Activated naive CD4-positive, alpha-beta T cell treated with anti-CD3 and anti-CD28 coated beads, Interleukin-2, amount 50 U/mL, for 16 hours (primary cell): ENCODE results near the gene ANKRD16.
"Not testable (repeated sequence)": the region's sequence is repeated elsewhere in the genome, so short reads cannot be mapped to it uniquely, and the experiment has no call there.

Source experiments
- DNase-seq: peaks from one replicate; pipeline ENCODE4 v3.0.0-alpha.2; 2020

The ANKRD16 gene

DNA sequence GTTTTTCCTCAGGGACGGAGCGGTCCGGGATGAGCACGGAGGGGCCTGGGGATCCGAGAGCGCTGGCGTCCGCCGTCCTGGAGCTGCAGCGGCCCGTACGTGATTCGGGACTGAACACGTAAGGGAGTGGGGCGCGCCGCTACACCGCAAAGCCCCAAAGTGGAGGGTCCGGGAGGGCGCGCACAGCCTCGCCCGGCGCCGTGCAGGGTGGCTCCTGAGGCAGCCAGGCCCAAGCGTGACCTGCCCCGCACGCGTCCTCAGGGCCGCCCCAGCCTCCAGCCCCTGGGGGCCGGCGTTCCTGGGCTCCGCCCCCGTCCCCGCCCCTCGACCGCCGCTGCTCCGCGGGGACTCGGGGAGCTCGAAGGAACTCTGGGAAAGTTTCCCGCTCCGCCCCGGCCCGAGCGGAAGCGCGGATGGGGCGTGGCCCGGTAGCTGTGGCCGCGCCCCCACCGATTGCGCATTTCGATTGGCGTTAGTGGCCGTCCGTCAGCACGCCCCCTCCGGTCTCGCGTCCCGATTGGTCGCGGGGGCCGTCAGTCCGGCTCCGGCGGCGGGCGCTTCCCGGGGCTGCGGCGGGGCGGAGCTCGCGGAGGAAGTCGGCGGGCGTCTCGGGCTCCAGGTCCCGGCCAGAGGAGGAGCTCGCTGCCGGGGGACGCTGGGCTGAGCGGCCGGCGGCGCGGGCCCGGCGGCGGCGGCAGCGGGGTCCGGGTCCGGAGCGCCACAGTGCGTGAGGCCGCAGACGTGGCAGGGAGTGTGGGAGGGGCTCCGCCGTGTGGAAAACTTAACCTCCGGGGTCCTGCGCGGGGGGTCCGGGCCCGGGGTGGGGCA, at the start of gene ANKRD16, which contains the start of gene FBH1:
ANKRD16 (minus strand) TSS at position 270 of the 828 bp plus-strand sequence. CDS start 539 bp downstream, outside the sequence.
FBH1 (plus strand) TSS at position 620 of the 828 bp plus-strand sequence; CDS start at position 723, 103 bp downstream.
- peak; percentile 98 for DNase-seq

DNA sequence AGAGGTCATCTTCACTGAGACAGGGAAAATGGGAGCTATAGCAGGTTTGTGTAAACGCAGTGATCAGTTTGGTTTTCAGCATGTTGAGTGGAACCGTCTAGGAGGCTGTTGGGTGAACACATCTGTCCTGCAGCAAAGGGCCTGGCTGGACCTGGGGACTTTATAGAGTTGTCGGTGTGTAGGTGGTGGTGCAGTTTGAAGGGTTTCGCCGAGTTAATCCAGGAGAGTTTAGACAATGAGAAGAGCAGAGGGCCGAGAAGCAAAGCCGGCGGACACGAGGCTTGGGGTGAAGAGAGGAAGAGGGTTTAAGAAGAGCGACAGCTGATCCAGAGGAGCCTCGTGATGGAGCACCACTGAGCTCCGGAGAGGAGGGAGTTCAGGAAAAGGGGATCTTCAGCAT, 48.6 kb upstream of the ANKRD16 start:
- no peak for DNase-seq

DNA sequence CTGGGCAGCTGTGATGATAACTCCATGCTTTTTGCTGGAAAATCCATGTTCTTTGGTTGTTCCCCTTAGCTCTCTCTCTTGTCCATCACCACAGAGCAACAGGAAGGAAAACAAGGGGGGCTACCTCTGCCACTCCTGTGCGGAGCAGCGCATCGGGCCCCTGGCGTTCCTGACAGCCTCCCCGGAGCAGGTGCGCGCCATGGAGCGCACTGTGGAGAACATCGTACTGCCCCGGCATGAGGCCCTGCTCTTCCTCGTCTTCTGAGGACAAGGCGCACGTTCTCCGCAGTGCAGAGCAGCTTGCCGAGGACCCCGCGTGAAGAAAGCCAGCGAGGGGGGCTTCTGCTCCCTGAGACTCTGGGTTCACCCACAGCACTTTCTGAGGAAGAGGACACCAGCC, 47.3 kb upstream of the ANKRD16 start:
- DNase-seq = no peak

DNA sequence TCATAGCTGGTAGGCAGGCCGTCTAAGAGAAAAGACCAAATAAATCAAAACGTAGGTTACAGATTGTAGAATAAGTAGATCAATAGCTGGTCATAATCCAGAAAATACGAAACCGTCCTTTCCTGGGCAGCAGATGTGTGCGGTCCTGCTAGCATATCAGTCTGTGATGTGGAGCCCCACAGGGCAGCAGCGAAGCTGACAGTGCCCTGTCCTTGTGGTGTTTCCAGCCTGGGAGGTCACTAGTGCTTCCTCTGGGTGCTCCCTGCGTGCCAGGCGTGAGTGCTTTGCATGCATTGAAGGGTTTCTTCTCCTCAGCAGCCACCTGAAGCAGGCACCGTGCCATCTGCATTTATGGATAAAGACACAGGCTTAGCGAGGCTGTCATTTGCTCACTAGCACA, 45.9 kb upstream of the ANKRD16 start:
- no peak for DNase-seq

DNA sequence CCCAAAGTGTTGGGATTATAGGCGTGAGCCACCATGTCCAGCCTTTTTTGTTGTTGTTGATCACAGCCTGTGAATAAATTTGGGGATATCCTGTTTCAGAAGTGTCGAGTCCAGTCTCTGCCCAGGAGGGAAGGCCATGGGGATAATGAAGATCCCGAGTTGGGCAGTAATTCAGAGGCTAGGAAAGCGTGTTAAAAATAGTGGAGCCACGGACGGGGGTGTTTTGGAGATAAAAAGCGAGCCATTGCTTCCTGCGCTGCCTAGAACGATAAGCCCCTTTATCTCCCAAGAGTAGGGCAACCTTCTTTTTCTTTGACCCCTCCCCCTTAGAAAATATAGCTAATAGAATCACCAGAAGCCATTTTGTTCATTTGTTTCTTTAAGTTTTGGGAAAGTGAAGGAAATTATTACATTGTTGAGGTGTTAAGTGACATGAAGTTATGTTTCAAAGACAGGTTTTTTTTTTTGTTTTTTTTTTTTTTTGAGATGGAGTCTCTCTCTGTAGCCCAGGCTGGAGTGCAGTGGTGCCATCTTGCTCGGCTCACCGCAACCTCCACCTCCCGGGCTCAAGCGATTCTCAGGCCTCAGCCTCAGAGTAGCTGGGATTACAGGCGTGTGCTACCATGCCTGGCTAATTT, 44.3 kb upstream of the ANKRD16 start:
- DNase-seq = no peak

DNA sequence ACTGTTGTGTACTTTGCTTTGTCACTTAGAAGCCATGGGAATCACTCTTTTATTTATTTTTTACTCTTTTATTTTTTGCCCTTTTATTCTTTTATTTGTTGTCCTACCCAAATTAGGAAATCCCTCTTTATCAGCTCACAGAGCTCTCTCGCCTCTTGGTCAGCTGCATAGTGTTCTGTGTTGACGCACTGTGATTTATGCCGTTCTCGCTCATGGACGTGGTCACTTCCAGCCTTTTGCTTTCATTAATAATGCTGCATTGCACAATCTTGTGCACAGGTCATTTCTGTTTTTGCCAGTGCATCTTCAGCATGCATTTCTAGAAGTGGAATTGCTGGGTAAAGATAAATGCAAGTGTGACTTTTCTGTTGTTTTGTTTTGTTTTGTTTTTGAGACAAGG, 42.7 kb upstream of the ANKRD16 start:
- DNase-seq = no peak

DNA sequence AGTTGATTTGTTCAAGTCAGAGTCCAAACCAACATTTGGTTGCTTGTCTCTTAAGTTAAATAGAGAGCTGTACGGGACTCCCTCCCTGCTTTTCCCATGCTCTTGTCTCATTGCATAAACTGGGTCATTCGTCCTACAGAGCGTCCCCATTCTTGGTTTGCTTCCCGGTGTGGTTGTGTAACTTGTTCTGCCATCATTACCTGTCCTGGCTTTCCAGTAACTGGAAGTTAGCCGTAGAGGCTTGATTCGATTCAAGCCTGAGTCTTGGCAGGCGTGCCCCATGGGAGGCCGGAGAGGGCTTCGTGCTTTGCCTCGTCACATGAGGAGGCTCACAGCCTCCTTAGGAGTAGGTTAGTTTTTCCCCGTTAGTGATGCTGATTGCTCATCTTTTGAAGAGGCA, 40.6 kb upstream of the ANKRD16 start:
- DNase-seq = no peak

DNA sequence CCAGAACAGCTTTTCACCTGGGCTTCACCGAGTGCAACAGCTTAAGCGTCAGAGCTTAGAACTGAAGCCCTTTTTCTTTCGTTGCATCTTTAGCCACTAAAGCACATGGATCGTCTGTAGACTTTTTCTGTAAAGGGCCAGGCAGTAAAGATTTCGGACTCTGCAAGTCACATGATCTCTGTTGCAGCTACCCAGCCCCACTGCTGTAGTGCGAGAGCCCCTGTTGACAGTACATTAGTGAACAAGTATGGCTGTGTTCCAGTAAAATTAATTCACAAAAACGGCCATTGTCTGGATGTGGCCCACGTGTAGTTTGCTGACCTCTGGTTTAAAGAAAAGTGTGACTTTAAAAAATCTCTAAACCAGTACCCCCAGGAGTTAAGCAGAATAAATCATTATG, 39.7 kb upstream of the ANKRD16 start:
- DNase-seq = no peak

DNA sequence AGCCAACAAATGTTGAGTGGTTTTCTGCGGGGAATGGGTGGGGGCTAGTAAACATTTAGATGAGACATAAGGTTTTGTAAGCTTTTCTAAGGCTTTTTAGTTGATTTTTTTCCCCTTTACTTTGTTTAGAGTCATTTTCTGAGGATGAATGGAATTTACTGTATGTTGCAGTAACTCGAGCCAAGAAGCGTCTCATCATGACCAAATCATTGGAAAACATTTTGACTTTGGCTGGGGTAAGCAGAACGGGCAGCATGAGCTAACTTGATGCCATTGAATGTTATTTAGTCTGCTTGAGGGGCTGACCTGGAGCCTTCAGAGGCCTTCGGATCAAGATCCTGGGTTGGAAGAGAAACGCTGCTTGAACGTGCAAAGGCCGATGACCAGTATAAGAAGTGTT, 37.6 kb upstream of the ANKRD16 start:
- DNase-seq = no peak

DNA sequence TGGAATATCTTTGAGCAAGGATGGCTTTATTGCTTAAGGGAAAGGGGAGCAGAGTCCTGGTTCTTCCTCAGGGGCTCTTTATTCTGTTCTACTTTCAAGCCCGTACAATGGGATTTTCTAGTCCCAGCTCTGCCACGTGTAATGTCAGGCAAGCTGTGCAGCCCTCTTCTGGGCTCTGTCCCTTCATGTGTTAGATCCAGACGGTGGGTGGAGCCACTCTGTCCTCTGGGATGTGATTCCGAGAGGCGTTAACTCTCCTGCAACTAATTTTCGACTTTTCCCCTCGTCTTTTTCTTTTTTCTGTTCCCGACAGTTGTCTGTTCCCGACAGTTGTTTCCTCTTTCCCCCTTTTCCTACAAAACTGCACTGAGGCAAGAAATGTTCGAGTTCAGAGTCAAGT, 35.2 kb upstream of the ANKRD16 start:
- no peak for DNase-seq

DNA sequence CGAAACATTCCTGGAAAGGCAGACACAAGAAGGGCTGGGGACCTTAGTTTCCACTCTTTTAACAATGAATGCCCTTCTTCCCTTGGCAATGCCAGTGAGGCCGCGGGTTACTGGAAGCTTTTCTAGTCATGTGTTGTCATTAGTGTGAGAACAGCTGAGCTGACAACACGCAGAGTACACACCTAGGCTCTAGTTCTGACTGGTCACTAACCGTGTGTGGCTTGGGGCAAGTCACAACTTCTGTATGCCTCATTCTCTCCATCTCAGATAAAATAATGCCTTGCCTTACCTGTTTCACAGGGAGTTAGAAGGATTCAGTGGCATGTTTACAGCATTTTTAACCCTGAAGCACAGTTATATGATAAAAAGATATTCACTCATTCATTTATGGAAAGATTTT, 32.1 kb upstream of the ANKRD16 start:
- no peak for DNase-seq

DNA sequence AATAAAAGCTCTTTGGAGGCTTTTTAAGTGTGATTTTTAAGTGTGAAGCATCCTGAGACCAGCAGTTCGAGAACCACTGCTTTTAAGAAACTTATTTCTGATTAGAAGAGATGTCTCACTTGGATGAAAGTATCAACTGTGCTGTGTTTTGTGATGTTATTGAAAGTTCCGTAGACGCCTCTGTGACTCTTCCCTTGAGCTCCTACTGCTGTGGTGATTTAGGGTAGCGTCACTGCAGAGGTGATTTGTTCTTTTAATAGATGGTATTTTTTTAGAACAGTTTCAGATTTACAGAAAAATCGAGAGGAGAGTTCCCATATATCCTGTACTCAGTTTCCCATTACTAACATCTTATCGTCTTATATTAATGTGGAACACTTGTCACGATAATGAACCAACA, 29.9 kb upstream of the ANKRD16 start:
- DNase-seq = no peak

DNA sequence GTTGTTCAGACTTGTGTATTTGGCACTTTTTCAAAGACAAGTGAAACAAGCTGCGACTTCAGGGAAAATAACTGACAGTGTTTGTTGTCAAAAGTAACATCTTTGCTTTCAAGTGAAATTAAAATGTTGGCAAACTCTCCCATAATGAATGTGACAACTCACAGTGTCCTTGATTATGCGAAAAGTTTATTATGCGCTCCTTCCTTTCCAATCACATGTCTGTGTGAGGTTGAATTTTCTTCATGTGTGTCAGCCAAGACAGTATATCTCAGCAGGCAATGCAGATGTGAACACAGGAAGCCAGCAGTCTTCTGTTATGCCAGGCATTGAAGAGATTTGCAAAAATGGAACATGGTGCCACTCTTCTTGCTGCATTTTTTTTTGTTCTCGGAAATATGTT, 29.1 kb upstream of the ANKRD16 start:
- no peak for DNase-seq

DNA sequence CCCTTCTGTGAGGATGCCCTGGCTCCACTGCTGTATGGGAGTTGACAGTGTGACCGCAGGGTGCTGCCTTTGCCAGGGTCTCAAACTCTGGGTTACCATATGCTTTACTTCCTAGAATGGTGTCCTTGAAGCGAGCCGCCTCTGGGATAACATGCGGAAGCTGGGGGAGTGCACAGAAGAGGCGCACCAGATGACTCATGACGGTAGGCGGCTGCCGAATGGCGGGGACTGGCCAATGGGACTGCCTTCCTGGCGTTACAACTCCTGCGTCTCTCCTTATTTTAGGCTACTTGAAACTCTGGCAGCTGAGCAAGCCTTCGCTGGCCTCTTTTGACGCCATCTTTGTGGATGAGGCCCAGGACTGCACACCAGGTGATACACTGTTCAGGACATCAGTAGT, 27.6 kb upstream of the ANKRD16 start:
- DNase-seq = no peak

DNA sequence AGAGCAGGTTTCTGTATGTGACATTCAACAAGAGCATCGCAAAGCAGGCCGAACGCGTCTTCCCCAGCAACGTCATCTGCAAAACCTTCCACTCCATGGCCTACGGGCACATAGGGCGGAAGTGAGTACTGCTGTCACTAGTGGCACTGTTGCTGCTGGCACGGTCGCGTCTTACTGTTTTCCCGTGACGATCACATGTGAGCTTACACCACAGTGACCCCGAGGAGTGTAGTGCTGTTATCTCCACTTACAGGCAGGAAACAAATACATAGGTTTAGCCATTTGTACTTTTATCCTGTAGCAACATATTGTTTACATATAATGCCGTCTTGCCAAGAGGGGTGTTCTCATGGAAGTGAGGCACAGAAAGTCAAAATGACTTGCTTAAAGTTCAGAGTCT, 25.8 kb upstream of the ANKRD16 start:
- DNase-seq = no peak

DNA sequence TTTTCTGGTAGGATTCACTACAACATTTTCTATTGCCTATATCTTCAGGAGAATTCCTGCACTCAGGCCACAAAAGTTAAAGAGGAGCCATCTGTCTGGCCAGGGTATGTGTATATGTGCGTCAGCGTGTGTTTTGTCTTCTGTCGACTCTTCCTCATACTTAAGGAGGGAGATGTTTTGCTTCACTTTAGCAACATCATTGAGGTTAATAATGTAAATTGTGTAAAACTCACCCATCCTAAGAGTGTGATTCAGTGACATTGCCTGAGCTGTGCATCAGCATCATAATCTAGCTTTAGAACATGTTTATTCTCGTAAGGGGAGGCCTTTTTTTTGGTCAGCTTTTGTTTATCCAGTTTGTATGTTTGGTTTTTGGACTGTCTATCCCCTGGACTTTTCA, 24.0 kb upstream of the ANKRD16 start:
- DNase-seq = no peak

DNA sequence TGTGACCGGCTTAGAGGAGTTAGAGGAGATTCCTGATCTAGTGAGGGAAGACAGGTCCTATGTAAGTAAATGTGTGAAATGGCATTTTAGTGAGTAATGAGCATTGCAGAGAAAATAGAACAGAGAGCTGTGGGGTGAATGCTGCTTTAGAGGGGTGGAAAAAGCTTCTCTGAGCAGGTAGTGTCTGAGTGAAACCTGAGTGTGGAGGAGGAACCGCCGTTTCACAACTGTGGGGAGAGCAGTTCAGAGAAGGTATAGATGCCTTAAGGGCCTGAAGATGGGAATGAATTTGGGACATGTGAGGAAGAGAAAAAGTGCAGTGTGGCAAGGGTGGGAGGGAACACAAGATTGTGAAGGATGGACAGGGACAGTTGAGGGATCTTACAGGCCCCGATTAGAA, 22.0 kb upstream of the ANKRD16 start:
- no peak for DNase-seq

DNA sequence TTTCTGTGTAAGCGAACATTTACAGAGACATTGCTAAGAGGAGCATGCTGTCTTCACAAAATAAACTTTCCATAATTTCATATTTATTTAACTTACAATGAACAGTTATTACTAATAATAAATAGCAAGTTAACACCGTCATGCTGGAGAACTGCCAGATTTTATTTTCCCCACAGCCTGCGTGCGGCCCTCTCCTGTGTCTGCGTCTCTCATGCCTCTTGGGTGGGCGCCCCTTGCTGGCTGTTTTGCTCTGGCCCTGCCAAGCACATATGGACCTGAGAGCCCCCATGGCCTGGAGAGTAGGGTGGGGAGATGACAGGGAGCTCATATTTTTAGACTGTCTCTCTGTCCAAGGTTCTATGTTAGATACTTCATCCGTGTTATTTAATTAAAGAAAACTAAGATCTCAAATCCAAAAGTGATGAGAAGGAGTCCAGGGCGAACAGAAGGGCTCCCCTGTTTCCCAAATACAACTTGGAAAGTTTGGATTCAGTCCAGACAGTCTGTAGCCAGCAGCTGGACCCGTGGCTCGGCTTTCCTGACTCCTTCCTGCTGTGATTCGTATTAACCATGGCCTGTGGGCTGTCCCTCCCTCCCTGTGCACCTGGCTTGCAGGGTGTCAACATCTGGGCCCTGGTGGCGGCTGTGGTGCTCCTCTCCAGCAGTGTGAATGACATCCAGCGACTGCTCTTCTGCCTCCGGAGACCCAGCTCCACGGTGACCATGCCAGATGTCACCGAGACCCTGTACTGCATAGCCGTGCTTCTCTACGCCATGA, 20.8 kb upstream of the ANKRD16 start:
- no peak for DNase-seq

DNA sequence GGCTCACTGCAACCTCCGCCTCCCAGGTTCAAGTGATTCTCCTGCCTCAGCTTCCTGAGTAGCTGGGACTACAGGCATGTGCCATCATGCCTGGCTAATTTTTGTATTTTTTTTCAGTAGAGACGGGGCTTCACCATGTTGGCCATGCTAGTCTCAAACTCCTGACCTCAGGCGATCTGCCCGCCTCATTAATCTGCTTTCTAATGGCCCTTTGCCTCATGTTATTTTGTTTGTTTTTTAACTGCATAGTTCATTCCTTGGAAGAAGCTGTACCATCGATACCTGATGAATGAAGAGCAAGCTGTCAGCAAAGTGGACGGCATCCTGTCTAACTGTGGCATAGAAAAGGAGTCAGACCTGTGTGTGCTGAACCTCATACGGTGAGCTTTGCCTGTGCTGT, 19.0 kb upstream of the ANKRD16 start:
- DNase-seq = not testable (repeated sequence)

DNA sequence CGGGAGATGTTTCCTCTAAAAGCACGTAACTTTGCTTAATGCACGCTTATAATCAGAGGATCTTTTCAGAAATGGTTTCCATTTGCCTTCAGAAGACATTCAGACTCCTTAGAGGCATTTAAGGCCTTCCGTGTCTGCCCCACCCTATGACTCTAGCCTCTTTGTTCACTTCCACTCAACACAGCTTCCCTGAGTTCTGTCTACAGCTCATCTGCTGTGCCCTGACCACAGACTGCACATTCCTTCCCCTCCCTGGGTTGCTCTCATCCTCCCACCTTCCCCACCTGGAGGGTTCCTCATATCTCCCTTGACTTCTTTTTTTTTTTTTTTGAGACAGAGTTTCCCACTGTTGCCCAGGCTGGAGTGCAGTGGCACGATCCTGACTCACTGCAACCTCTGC, 17.0 kb upstream of the ANKRD16 start:
- no peak for DNase-seq

DNA sequence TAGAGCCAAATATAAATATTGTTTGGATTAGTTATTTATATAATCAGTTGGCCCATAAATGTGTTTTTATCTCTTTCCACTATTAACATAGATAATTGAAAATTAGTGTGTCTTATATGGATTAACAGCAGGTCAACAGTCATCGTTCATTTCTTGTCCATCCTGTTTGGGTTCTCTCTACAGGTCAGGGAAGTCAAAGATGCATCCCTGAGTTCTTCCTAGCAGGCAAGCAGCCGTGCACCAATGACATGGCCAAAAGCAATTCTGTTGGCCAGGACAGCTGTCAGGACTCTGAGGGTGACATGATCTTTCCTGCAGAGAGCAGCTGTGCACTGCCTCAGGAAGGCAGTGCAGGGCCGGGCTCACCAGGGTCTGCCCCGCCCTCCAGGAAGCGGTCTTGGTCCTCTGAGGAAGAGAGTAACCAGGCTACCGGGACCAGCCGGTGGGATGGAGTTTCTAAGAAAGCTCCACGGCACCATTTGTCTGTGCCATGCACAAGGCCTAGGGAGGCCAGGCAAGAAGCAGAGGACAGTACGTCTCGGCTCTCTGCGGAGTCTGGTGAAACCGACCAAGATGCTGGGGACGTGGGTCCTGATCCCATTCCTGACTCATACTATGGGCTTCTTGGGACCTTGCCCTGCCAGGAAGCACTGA, 16.3 kb upstream of the ANKRD16 start:
- no peak for DNase-seq

DNA sequence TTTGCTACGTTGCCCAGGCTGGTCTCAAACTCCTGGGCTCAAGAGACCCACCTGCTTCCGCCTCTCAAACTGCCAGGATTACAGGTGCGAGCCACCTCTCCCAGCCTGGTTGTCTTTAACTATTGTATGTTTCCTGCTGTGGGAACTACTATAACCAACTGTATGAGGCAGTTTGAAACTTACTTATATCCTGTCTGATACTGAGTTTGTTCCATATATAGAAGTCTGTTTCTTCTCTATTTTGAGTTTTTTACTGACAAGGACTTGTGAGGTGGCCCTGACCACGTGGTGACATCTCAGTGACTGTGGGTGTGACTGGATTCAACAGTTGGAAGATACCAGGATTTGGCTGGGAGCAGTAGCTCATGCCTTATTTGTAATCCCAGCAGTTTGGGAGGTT, 14.5 kb upstream of the ANKRD16 start:
- no peak for DNase-seq

DNA sequence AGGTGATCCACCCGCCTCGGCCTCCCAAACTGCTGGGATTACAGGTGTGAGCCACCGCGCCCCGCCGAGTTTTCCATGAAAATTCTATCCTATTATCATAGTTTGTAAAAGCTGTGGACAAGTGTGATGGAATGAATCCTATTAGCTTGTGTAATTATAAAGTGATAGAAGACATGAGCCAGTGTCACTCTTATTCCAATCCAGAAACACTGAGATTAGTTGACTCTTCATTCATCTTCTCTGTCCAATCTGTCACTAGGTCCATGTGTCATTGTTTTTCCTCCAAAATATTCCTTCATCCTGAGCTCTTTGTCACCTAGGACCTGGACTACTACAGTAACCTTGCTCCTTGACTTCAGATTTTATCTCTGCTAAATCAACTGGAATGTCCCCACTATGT, 13.9 kb upstream of the ANKRD16 start:
- DNase-seq = no peak
